ENCODE results near the gene GLP1R.

GLP1R gene

DNA sequence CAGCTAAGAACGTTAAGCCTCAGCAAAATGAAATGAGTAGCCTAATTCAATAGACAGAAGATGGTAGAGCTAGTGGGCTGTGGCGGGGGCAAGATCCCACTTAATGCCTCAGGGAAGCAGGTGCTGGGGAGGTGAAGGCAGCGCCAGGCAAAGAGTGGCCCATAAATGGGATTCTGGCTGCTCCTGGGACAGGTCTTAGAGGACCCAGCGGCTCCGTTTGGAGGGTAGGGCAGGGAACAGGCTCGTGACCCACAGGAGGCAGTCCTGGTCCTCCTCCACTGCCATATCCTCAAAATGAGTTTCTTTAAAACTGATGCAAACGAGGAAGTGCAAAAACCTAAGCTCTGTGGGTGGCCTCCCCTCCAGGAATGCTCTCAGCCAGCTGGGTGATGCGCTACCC, 33.7 kb downstream of the GLP1R start:
- POLR2A ChIA-PET = no interaction called here
- CTCF ChIA-PET = interaction anchor here (0.6 kb wide), 2 partner anchors 30 to 81 kb away, joined by 3 to 5 read pairs; no protein-coding TSS in a partner anchor
- no peak for DNase-seq (ENCODE audit: extremely low spot score)
- TF ChIP-seq HDGF (IDR thresholded peaks at IDR 0.05; ENCODE audit: borderline replicate concordance) (no peak), L3MBTL2 (conservative IDR thresholded peaks at IDR 0.05) (no peak), SP1 (IDR thresholded peaks at IDR 0.05) (no peak), ZNF384 (IDR thresholded peaks at IDR 0.05) (no peak), BHLHE40 (IDR thresholded peaks at IDR 0.05; ENCODE audit: borderline replicate concordance) (no peak), ELF4 (IDR thresholded peaks at IDR 0.05) (no peak), SUZ12 (IDR thresholded peaks at IDR 0.05) (no peak), FOXA1 (IDR thresholded peaks at IDR 0.05) (no peak), FOXM1 (IDR thresholded peaks at IDR 0.05; ENCODE audit: borderline replicate concordance) (no peak), LEF1 (IDR thresholded peaks at IDR 0.05; ENCODE audit: borderline replicate concordance) (no peak), ARNT (IDR thresholded peaks at IDR 0.05) (no peak), FOXK2 (IDR thresholded peaks at IDR 0.05) (no peak), TARDBP (IDR thresholded peaks at IDR 0.05) (no peak), CTBP1 (IDR thresholded peaks at IDR 0.05; ENCODE audit: borderline replicate concordance) (no peak), NFRKB (IDR thresholded peaks at IDR 0.05) (no peak)
- TF ChIP-seq, protein P1, sequence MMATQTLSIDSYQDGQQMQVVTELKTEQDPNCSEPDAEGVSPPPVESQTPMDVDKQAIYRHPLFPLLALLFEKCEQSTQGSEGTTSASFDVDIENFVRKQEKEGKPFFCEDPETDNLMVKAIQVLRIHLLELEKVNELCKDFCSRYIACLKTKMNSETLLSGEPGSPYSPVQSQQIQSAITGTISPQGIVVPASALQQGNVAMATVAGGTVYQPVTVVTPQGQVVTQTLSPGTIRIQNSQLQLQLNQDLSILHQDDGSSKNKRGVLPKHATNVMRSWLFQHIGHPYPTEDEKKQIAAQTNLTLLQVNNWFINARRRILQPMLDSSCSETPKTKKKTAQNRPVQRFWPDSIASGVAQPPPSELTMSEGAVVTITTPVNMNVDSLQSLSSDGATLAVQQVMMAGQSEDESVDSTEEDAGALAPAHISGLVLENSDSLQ (IDR thresholded peaks at IDR 0.05) = no peak

DNA sequence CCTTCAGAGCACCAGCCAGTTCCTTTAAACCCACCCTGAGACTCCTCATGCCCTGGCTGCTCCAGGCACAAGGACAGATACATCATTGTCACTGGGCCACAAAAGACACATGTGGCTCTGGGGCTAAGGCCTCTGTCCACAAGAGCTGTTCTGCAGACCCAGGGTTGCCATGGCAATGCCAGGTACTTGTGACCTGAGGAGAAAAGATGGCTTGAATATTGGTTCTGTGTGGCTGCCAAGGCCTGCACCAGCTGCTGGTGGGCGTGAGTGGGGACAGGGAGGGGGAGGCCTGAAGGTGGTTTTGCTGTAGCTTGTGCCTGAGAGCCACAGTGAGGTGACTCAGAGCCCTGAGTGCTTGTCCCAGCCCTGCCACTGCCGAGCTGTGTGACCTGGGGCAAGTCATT, 34.7 kb downstream of the GLP1R start:
- CTCF ChIA-PET = no interaction called here
- no peak for DNase-seq (ENCODE audit: extremely low spot score)
- TF ChIP-seq HDGF (IDR thresholded peaks at IDR 0.05; ENCODE audit: borderline replicate concordance) (no peak), L3MBTL2 (conservative IDR thresholded peaks at IDR 0.05) (no peak), CTBP1 (IDR thresholded peaks at IDR 0.05; ENCODE audit: borderline replicate concordance) (no peak), ZNF384 (IDR thresholded peaks at IDR 0.05) (no peak), ELF4 (IDR thresholded peaks at IDR 0.05) (no peak), LEF1 (IDR thresholded peaks at IDR 0.05; ENCODE audit: borderline replicate concordance) (no peak), TARDBP (IDR thresholded peaks at IDR 0.05) (no peak), FOXA1 (IDR thresholded peaks at IDR 0.05) (no peak), NFRKB (IDR thresholded peaks at IDR 0.05) (no peak), FOXM1 (IDR thresholded peaks at IDR 0.05; ENCODE audit: borderline replicate concordance) (no peak), BHLHE40 (IDR thresholded peaks at IDR 0.05; ENCODE audit: borderline replicate concordance) (no peak), SUZ12 (IDR thresholded peaks at IDR 0.05) (no peak), ARNT (IDR thresholded peaks at IDR 0.05) (no peak), FOXK2 (IDR thresholded peaks at IDR 0.05) (no peak), SP1 (IDR thresholded peaks at IDR 0.05) (no peak)
- TF ChIP-seq, protein P1 (IDR thresholded peaks at IDR 0.05) = no peak
- POLR2A ChIA-PET = no interaction called here

DNA sequence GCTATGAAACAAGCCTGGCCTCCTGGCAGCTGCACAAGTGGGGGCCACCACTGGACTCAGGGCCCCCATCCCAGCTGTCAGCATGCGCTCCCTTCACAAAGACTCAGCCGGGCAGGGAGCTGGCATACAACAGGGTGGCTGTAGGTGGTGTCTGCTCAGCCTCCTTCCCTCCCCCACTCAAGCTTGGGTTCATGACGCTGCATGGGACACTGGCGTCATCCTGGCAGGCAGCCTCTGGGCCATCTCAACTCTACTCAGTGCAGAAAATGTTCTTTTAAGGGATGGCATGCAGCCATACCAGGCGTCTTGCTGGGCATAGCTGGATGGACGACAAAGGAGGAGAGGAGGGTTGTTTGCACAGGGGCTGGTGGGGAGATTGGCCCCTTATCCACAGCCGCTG, 35.9 kb downstream of the GLP1R start:
- POLR2A ChIA-PET = no interaction called here
- TF ChIP-seq BHLHE40 (IDR thresholded peaks at IDR 0.05; ENCODE audit: borderline replicate concordance) = no peak
- TF ChIP-seq SUZ12 (IDR thresholded peaks at IDR 0.05) = no peak
- CTCF ChIA-PET = no interaction called here
- DNase-seq (ENCODE audit: extremely low spot score) = no peak

DNA sequence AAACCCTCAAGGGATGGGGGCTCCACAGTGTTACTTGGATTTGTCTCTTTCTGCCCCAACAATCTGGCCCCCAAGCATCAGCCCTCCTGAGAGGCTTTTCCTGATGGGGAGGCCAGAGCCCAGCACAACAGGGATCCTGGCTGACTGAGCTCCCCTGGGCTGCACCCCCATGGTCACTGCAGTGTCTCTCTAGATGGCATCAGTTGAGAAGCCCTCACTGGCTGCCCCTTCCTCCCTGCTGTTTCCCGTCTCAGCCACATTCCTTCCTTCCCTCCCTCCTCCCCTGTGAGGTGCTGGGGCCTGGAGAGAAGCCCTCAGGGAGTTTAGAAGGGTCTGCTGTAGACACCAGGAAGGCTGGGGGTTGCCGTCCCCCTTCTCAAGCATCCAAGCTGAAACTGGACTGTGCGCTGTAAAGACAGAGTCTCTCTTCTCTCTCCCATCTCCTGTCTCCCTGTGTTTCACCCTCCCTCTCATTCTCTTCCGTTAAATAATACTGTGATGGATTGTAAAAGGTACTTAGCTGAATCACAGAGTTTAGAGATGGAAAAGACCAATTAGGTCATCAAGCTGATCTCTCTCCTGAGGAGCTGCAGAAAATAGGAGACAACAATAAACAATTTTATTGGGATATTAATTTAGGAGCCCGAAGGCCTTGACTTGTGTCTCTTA, 36.7 kb downstream of the GLP1R start:
- POLR2A ChIA-PET = no interaction called here
- CTCF ChIA-PET = no interaction called here
- DNase-seq (ENCODE audit: extremely low spot score) = no peak
- TF ChIP-seq LEF1 (IDR thresholded peaks at IDR 0.05; ENCODE audit: borderline replicate concordance) (no peak), SP1 (IDR thresholded peaks at IDR 0.05) (no peak), L3MBTL2 (conservative IDR thresholded peaks at IDR 0.05) (no peak), SUZ12 (IDR thresholded peaks at IDR 0.05) (no peak), ARNT (IDR thresholded peaks at IDR 0.05) (no peak), FOXM1 (IDR thresholded peaks at IDR 0.05; ENCODE audit: borderline replicate concordance) (no peak), BHLHE40 (IDR thresholded peaks at IDR 0.05; ENCODE audit: borderline replicate concordance) (no peak), CTBP1 (IDR thresholded peaks at IDR 0.05; ENCODE audit: borderline replicate concordance) (no peak), TARDBP (IDR thresholded peaks at IDR 0.05) (no peak), FOXA1 (IDR thresholded peaks at IDR 0.05) (no peak), ZNF384 (IDR thresholded peaks at IDR 0.05) (no peak), HDGF (IDR thresholded peaks at IDR 0.05; ENCODE audit: borderline replicate concordance) (no peak), FOXK2 (IDR thresholded peaks at IDR 0.05) (no peak), ELF4 (IDR thresholded peaks at IDR 0.05) (no peak), NFRKB (IDR thresholded peaks at IDR 0.05) (no peak)
- TF ChIP-seq, protein P1 (IDR thresholded peaks at IDR 0.05) = no peak

DNA sequence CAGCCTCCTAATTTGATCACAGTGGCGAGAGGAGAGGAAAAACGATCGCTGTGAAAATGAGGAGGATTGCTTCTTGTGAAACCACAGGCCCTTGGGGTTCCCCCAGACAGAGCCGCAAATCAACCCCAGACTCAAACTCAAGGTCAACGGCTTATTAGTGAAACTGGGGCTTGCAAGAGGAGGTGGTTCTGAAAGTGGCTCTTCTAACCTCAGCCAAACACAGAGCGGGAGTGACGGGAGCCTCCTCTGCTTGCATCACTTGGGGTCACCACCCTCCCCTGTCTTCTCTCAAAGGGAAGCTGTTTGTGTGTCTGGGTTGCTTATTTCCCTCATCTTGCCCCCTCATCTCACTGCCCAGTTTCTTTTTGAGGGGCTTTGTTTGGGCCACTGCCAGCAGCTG, 37.7 kb downstream of the GLP1R start:
- no peak for DNase-seq (ENCODE audit: extremely low spot score)
- ChIA-PET POLR2A (no interaction called here), CTCF (interaction anchor here (1.9 kb wide), 1 partner anchor 16 kb away, joined by 6 read pairs; no protein-coding TSS in a partner anchor)
- TF ChIP-seq SP1 (IDR thresholded peaks at IDR 0.05) (no peak), TARDBP (IDR thresholded peaks at IDR 0.05) (no peak), SUZ12 (IDR thresholded peaks at IDR 0.05) (no peak), FOXK2 (IDR thresholded peaks at IDR 0.05) (no peak), BHLHE40 (IDR thresholded peaks at IDR 0.05; ENCODE audit: borderline replicate concordance) (no peak), CTBP1 (IDR thresholded peaks at IDR 0.05; ENCODE audit: borderline replicate concordance) (no peak), LEF1 (IDR thresholded peaks at IDR 0.05; ENCODE audit: borderline replicate concordance) (no peak), NFRKB (IDR thresholded peaks at IDR 0.05) (no peak), ELF4 (IDR thresholded peaks at IDR 0.05) (no peak), ARNT (IDR thresholded peaks at IDR 0.05) (no peak), ZNF384 (IDR thresholded peaks at IDR 0.05) (no peak), FOXM1 (IDR thresholded peaks at IDR 0.05; ENCODE audit: borderline replicate concordance) (no peak), HDGF (IDR thresholded peaks at IDR 0.05; ENCODE audit: borderline replicate concordance) (no peak), L3MBTL2 (conservative IDR thresholded peaks at IDR 0.05) (no peak), FOXA1 (IDR thresholded peaks at IDR 0.05) (no peak)
- TF ChIP-seq, protein P1 (IDR thresholded peaks at IDR 0.05) = no peak
